Spleen (tissue), 11 donors: ENCODE results near the gene UBAC1. TPM values are rescaled to one million over a fixed set of nuclear protein-coding genes. Genes with fewer than 3 reads are reported as not detected.

Experiments
- DNase-seq: peaks from one replicate; pipeline ENCODE4 v3.0.0-alpha.2; 2020
- H3K27ac ChIP-seq, 8 donors: fragments of 200-600 bp; sonication (generic) in 7 of 8; 1 replicate in 4 of 8; 2 replicates in 4 of 8; pipeline versions ENCODE4 v1.5.0 to v1.8.0; 2016 to 2021; ENCODE audit warnings: inconsistent platforms in 4 of 8, mild to moderate bottlenecking in 4 of 8, moderate library complexity in 1 of 8
- H3K27me3 ChIP-seq, 7 donors: fragments of 200-600 bp; sonication (generic) in 6 of 7; replicated peaks in 1 of 7; 1 replicate in 4 of 7; 2 replicates in 3 of 7; pipeline versions ENCODE4 v1.5.0 to v1.8.0; 2016 to 2021; ENCODE audit warnings: inconsistent platforms in 3 of 7, mild to moderate bottlenecking in 1 of 7
- H3K36me3 ChIP-seq, 6 donors: fragments of 200-600 bp; sonication (generic) in 5 of 6; 1 replicate in 4 of 6; 2 replicates in 2 of 6; pipeline versions ENCODE4 v1.5.0 to v1.8.0; 2016 to 2021; ENCODE audit warnings: inconsistent platforms in 2 of 6
- H3K4me1 ChIP-seq, 6 donors: fragments of 200-600 bp; sonication (generic) in 5 of 6; 1 replicate in 3 of 6; 2 replicates in 3 of 6; pipeline versions ENCODE4 v1.5.0 to v1.8.0; 2016 to 2021; ENCODE audit warnings: inconsistent platforms in 3 of 6
- H3K4me3 ChIP-seq, 8 donors: fragments of 200-600 bp; sonication (generic) in 7 of 8; 1 replicate in 4 of 8; 2 replicates in 4 of 8; pipeline versions ENCODE4 v1.5.0 to v1.8.0; 2016 to 2021; ENCODE audit warnings: inconsistent platforms in 4 of 8, mild to moderate bottlenecking in 4 of 8, moderate library complexity in 2 of 8
- H3K9me3 ChIP-seq, 8 donors: fragments of 200-600 bp; sonication (generic) in 7 of 8; 1 replicate in 4 of 8; 2 replicates in 4 of 8; pipeline versions ENCODE4 v1.5.0 to v1.8.0; 2016 to 2021; ENCODE audit warnings: inconsistent platforms in 4 of 8
- CTCF ChIP-seq, 11 experiments: fragments of 200-600 bp in 7 of 11; fragments of 450-650 bp in 4 of 11; sonication (generic) in 4 of 11; IDR thresholded peaks in 8 of 11; conservative IDR thresholded peaks in 3 of 11; 1 replicate in 7 of 11; 2 replicates in 4 of 11; pipeline versions ENCODE4 v1.4.0 to v1.8.0; 2016 to 2021; ENCODE audit warnings: antibody characterized with exemption in 11 of 11, inconsistent platforms in 4 of 11, mild to moderate bottlenecking in 1 of 11
- POLR2A ChIP-seq, 3 donors: fragments of 450-650 bp; IDR thresholded peaks; one replicate each; pipeline ENCODE4 v1.5.1; 2017; ENCODE audit warnings: antibody characterized with exemption in 3 of 3, mild to moderate bottlenecking in 1 of 3
- POLR2AphosphoS5 ChIP-seq, 3 donors: sonication (generic); formaldehyde crosslinking; IDR thresholded peaks; one replicate each; pipeline ENCODE4 v1.5.1; 2017; ENCODE audit warnings: antibody characterized with exemption in 3 of 3
- WGBS, 5 donors: extraction: QIAGEN DNeasy Blood & Tissue Kit in 3 of 5; methylation state at CpG; one replicate each; pipeline versions ENCODE4 v1.1.5 to v1.1.7; 2013 to 2018; 5-methylcytosine and 5-hydroxymethylcytosine counted together
- intact Hi-C: fragments of 100-400 bp; cut with DNase I; formaldehyde crosslinking; loops from one replicate; pipeline ENCODE4 v1.15.0; 2023; ENCODE audit warnings: low total_unique reads
- polyA plus RNA-seq, 3 donors: library from polyadenylated mRNA; stranded (reverse); fragments of 200-250 nt; gene quantifications; one replicate each; pipeline ENCODE4 v1.2.1, GENCODE V29; 2013
- total RNA-seq, 7 donors: library from RNA; depleted of rRNA in 3 of 7; stranded (reverse); fragments of >200 nt in 3 of 7; fragmentation: NEBNext Ultra II Directional in 4 of 7; extraction: Animal tissue kit (Norgen Biotek cat#: 25700) in 4 of 7; gene quantifications; one replicate each; pipeline versions ENCODE4 v1.1.0 to v1.2.1, GENCODE V29; 2016 to 2021
- donor health status: healthy with polysubstance abuse.
- donor health status: DM: no; HTN: no; CAD: no; lungs with moderate emphysema.
- donor health status: DM: no; HTN: no; CAD: no.
- donor health status: Bipolar disorder and iron deficiency.
- donor health status: healthy.
- donor health status: DM: no; HTN: no; CAD: no.
- donor health status: DM: yes; HTN: yes; CAD: no.

The UBAC1 gene
- total and polyA plus RNA-seq, 10 donors, result 28.0 to 45.8 (median 34.5) TPM

DNA sequence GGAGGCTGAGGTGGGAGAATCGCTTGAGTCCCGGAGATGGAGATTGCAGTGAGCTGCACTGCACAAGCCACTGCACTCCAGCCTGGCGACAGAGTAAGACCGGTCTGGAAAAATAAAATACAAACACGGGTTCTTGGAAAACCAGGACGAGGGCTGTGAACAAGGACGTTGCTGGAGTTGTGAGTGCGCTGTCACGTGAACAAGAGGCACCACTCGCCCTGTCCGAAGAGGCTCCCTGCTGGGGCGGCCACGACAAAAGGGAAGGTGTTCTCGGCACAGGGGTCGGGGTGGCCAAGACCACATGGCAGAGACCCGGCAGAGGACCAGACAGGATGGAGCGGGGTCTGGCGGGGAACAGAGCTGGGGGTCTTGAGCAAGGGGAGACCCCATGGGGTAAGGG, 30.6 kb upstream of the UBAC1 start:
- Histone ChIP-seq H3K27ac (peak overlapping the region; percentile 61 to 94 (median 92)), H3K36me3 (no peaks in the 10 kb centered on the region), H3K4me3 (peak overlapping the region in 2 of 8 donors; percentile 20 to 62), H3K27me3 (peaks cover 0 to 31% (median 0%) of the 10 kb centered on the region in 7 donors), H3K9me3 (no peaks in the 10 kb centered on the region), H3K4me1 (peaks cover 33 to 64% (median 55%) of the 10 kb centered on the region in 6 donors)
- intact Hi-C loops, result no loop called here
- no peak for TF ChIP-seq POLR2A (IDR thresholded peaks at IDR 0.05)
- no peak for TF ChIP-seq POLR2AphosphoS5 (IDR thresholded peaks at IDR 0.05)
- TF ChIP-seq CTCF (IDR thresholded peaks at IDR 0.05 in 8 of 11, conservative IDR thresholded peaks at IDR 0.05 in 3 of 11), result no peak
- DNase-seq, result no peak
- 71 to 82% (median 78%) methylated on average over 18 of the region's 18 CpGs for WGBS, 5 donors

DNA sequence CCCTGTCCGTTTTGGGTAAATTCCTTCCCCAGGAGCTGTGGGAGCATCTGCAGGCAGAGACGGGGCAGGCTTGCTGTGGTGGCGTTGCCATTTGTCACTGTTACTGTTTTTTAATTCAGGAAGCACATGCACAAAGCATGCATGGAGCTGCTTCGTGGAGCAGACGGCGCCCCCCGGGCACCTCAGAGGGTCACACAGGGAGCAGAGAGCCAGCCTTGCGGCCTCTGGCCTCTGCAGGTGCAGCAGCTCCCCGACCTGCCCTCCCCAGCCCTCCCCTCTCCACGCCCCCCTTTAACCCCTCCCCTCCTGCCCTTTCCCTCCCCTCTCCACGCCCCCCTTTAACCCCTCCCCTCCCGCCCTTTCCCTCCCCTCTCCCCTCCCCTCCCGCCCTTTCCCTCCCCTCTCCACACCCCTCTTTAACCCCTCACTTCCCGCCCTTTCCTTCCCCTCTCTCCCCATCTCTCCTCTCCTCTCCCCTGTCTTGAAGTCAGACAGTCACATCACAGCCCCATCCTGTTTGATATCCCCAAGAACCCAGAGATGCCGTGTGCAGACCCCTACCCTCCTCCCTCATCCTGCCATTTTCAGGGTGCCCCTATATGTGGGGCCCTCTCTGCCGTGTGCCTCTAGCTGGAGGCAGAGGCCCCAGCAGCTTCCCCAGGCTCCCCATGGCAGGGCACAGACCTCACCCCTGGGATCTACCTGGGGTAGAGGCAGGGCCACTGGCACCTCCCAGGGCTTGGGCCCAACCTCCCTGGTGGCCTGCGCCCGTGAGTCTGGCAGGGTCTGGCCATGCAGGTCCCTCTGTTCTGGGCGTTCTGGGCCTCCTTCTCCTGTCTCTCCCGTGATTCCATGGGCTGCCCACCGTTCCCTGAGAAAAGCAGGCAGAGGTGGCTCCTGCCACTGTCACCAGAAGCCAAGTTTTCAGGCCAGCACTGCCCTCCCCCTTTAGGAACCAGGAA, 29.6 kb upstream of the UBAC1 start:
- DNase-seq, result peak; percentile 86
- Histone ChIP-seq H3K27me3 (peaks cover 0 to 40% (median 0%) of the 10 kb centered on the region in 7 donors), H3K36me3 (no peaks in the 10 kb centered on the region), H3K4me1 (peaks cover 33 to 68% (median 55%) of the 10 kb centered on the region in 6 donors), H3K4me3 (peak overlapping the region in 3 of 8 donors; percentile 6 to 53 (median 14)), H3K9me3 (no peaks in the 10 kb centered on the region), H3K27ac (peak overlapping the region; percentile 19 to 94 (median 92))
- intact Hi-C loops, result no loop called here
- TF ChIP-seq CTCF (IDR thresholded peaks at IDR 0.05 in 8 of 11, conservative IDR thresholded peaks at IDR 0.05 in 3 of 11) (no peak), POLR2AphosphoS5 (IDR thresholded peaks at IDR 0.05) (no peak), POLR2A (IDR thresholded peaks at IDR 0.05) (no peak)
- WGBS, 5 donors, result 21 to 31% (median 26%) methylated on average over 17 to 21 of the region's 21 CpGs

GRCh38 chr9:135989722-135990467, 28.7 kb upstream of the UBAC1 start:
- peak; percentile 87 for DNase-seq
- TF ChIP-seq POLR2A (IDR thresholded peaks at IDR 0.05) (no peak), POLR2AphosphoS5 (IDR thresholded peaks at IDR 0.05) (peak in 2 of 3 donors; percentile 40 to 61), CTCF (IDR thresholded peaks at IDR 0.05 in 8 of 11, conservative IDR thresholded peaks at IDR 0.05 in 3 of 11) (no peak)
- intact Hi-C loops, result no loop called here
- peak overlapping the region in 4 of 8 donors; percentile 6 to 53 (median 14) for H3K4me3 ChIP-seq
- peaks cover 0 to 42% (median 0%) of the 10 kb centered on the region in 7 donors for H3K27me3 ChIP-seq
- no peaks in the 10 kb centered on the region for H3K36me3 ChIP-seq
- WGBS, 5 donors, result 10 to 39% (median 26%) methylated on average over 12 to 36 of the region's 36 CpGs
- H3K27ac ChIP-seq, result peak overlapping the region in 7 of 8 donors; percentile 41 to 94 (median 71)
- no peaks in the 10 kb centered on the region for H3K9me3 ChIP-seq
- H3K4me1 ChIP-seq, result peaks cover 33 to 75% (median 54%) of the 10 kb centered on the region in 6 donors
